ENCODE data around the gene ADARB2. TPM values are rescaled to one million over a fixed set of nuclear protein-coding genes. Genes with fewer than 3 reads are reported as not detected.

ADARB2 gene
- total RNA-seq, 1 donor from 2014 or later, result 0.05 TPM

DNA sequence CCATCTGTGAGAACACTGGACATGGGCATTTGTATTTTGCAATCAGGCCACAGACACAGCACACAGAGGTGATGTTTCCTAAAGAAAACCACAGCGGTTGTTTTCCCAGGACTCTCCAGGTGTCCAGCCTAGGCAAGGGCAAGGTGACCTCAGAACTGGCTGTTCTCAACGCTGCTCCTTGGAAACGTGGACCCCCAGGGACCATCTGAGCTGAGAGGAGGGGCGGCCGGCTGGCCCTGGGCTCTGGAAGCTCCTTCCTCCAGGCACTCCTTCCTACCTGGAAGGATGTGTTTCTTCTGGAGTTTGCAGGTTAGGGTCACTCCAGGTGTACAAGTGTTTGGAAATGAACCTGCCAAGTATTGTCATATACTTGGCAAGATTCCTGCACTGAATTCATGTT is 103.1 kb downstream of the ADARB2 start:
- H3K9me3 Mint-ChIP-seq, result no peaks in the 10 kb centered on the region
- H3K4me1 Mint-ChIP-seq (ENCODE audit: low read depth), result no peaks in the 10 kb centered on the region
- no peaks in the 10 kb centered on the region for H3K27me3 Mint-ChIP-seq (ENCODE audit: low read depth)
- no peaks in the 10 kb centered on the region for H3K36me3 Mint-ChIP-seq (ENCODE audit: low read depth)
- intact Hi-C loops (cut with micrococcal nuclease), result no loop called here
- DNase-seq (ENCODE audit: low spot score), result no peak
- H3K4me3 Mint-ChIP-seq (ENCODE audit: low read depth), result no peak overlapping the region
- no peak overlapping the region for H3K27ac Mint-ChIP-seq

DNA sequence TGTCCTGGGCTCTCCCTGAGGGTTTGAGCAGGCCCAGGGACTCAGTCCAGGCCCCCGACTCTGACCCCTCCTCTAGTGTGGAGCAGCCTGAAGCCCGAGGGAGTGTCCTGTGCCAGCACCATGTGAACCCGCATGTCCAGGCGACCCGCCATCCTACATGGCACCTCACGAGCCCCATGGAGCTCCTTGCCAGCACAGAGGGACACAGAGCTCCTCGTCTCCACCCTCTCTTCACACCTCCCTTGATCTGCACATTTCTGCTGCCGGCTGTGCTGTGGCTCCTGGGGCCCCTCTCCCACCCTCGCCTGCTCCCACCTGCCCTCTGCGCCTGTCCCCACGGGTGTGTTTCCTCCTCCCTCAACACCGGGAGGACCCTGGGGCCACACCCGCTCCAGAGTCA is 103.5 kb downstream of the ADARB2 start:
- Mint-ChIP-seq H3K9me3 (no peaks in the 10 kb centered on the region), H3K27ac (no peak overlapping the region), H3K4me3 (ENCODE audit: low read depth) (no peak overlapping the region), H3K4me1 (ENCODE audit: low read depth) (no peaks in the 10 kb centered on the region), H3K27me3 (ENCODE audit: low read depth) (no peaks in the 10 kb centered on the region), H3K36me3 (ENCODE audit: low read depth) (no peaks in the 10 kb centered on the region)
- DNase-seq (ENCODE audit: low spot score), result no peak
- intact Hi-C loops (cut with micrococcal nuclease), result no loop called here

DNA sequence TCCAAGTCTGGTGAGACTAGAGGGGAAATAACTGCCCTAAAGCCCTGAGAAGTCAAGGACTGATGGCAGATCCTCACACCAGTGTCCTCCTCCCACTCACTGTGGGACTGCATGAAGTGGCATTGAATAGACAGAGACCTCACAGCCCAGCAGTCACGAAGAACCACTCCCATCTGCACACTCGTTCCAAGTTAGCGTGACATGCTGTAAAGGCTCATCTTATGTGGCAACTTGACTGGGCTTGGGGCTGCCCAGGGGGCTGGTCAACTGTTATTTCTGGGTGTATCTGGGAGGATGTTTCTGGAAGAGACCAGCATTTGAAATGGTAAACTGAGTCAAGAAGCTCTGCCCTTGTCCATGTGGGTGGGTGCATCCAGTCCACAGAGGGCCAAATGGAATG is 104.7 kb downstream of the ADARB2 start:
- Mint-ChIP-seq H3K4me1 (ENCODE audit: low read depth) (no peaks in the 10 kb centered on the region), H3K9me3 (no peaks in the 10 kb centered on the region), H3K27ac (no peak overlapping the region), H3K36me3 (ENCODE audit: low read depth) (no peaks in the 10 kb centered on the region), H3K4me3 (ENCODE audit: low read depth) (no peak overlapping the region), H3K27me3 (ENCODE audit: low read depth) (no peaks in the 10 kb centered on the region)
- no peak for DNase-seq (ENCODE audit: low spot score)
- intact Hi-C loops (cut with micrococcal nuclease), result no loop called here

DNA sequence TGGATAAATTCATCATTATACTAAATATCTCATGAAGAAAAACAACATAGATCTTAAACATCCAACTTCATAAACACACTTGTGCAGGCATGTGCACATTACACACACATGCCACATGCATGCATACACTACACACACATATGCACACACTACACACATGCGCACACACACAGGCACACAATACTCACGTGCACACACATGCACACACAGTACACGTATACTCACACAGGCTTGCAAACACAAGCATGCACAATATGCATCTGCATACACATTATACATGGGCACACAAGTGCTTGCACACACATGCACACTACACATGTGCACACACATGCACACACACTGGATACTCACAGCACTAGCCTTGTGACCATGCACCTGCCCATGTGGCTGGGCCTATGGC is 105.2 kb downstream of the ADARB2 start:
- no peak overlapping the region for H3K4me3 Mint-ChIP-seq (ENCODE audit: low read depth)
- H3K4me1 Mint-ChIP-seq (ENCODE audit: low read depth), result no peaks in the 10 kb centered on the region
- intact Hi-C loops (cut with micrococcal nuclease), result no loop called here
- no peak for DNase-seq (ENCODE audit: low spot score)
- no peak overlapping the region for H3K27ac Mint-ChIP-seq
- no peaks in the 10 kb centered on the region for H3K9me3 Mint-ChIP-seq
- no peaks in the 10 kb centered on the region for H3K36me3 Mint-ChIP-seq (ENCODE audit: low read depth)
- no peaks in the 10 kb centered on the region for H3K27me3 Mint-ChIP-seq (ENCODE audit: low read depth)

DNA sequence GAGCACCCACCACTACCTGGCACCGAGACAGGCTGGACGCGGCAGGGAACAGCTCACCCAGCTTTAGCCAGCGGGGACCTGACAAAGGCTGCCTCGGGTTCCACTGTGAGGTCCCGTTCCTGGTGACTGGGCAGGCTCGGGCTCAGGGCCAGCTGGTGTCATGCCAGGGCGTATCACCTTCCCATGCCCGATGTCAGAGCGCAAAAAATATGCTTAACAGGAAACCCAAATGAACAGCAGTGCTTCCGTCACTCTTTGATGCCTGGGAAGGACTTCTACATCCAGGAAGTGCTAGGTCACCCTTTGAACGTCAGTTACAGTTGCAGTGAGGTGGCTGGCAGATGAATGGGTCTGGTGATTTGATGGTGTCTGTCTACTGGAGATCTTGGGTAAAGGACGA is 106.0 kb downstream of the ADARB2 start:
- no peaks in the 10 kb centered on the region for H3K4me1 Mint-ChIP-seq (ENCODE audit: low read depth)
- intact Hi-C loops (cut with micrococcal nuclease), result no loop called here
- DNase-seq (ENCODE audit: low spot score), result no peak
- H3K9me3 Mint-ChIP-seq, result no peaks in the 10 kb centered on the region
- H3K27me3 Mint-ChIP-seq (ENCODE audit: low read depth), result no peaks in the 10 kb centered on the region
- no peak overlapping the region for H3K27ac Mint-ChIP-seq
- H3K4me3 Mint-ChIP-seq (ENCODE audit: low read depth), result no peak overlapping the region
- H3K36me3 Mint-ChIP-seq (ENCODE audit: low read depth), result no peaks in the 10 kb centered on the region

DNA sequence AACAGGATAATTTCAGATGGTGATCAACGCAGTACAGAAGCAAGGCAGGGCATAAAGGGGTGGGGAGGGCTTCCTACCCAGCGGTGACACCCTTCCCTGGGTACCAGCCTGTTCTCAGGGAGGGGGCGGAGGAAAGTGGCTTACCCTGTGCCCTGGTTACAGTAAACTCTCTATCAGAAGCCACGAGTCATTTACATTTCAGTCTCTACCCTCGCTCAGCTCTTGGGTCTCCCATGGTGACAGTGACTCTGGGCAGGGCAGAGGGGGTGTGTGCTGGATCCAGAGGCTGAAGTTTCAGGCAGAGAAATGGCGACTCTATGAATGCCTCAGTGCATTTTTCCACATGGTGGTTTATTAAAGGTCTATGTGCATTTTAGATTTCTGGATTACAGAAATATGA is 107.0 kb downstream of the ADARB2 start:
- intact Hi-C loops (cut with micrococcal nuclease), result no loop called here
- Mint-ChIP-seq H3K27me3 (ENCODE audit: low read depth) (no peaks in the 10 kb centered on the region), H3K27ac (no peak overlapping the region), H3K36me3 (ENCODE audit: low read depth) (no peaks in the 10 kb centered on the region), H3K9me3 (no peaks in the 10 kb centered on the region), H3K4me3 (ENCODE audit: low read depth) (no peak overlapping the region), H3K4me1 (ENCODE audit: low read depth) (no peaks in the 10 kb centered on the region)
- DNase-seq (ENCODE audit: low spot score), result no peak

DNA sequence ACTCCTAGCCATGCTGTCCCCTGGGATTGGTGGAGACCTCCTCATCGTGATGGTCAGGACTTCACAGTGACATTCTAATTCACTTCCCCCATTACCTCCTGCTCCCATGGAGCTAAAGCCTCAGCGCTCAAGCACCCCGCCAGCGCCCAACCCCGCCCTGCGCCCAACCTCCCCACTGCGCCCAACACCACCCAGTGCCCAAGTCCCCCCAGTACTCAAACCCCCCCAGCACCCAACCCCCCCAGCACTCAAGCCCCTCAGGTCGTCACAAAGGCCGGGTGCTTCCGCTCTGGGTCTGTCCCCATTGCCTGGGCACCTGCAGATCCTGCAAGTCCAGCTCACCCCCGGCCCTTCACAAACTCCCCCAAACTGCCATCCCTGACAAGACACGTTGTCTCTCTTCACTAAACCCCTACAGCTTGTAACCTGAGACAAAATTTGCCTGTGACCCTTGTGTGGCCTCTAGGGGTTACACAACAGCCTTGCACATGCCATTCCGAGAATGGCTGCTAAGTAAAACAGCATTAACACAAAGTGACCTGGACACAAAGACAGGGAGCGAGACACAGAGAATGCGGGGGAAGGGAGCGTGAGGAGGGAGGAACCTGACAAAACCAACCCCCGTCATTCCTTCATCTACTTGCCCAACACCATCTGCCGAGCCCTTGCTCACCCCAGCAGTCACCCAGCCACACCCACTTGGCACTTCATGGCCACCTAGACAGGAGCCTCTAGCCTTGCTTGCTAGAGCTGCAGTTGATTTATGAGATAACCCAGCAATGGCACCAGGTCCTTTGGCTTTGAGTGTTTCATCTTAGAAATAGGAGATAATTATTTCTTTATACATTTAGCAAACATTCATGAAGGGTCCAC is 107.8 kb downstream of the ADARB2 start:
- intact Hi-C loops (cut with micrococcal nuclease), result no loop called here
- Mint-ChIP-seq H3K4me1 (ENCODE audit: low read depth) (no peaks in the 10 kb centered on the region), H3K27me3 (ENCODE audit: low read depth) (no peaks in the 10 kb centered on the region), H3K36me3 (ENCODE audit: low read depth) (no peaks in the 10 kb centered on the region), H3K27ac (no peak overlapping the region), H3K4me3 (ENCODE audit: low read depth) (no peak overlapping the region), H3K9me3 (no peaks in the 10 kb centered on the region)
- no peak for DNase-seq (ENCODE audit: low spot score)

DNA sequence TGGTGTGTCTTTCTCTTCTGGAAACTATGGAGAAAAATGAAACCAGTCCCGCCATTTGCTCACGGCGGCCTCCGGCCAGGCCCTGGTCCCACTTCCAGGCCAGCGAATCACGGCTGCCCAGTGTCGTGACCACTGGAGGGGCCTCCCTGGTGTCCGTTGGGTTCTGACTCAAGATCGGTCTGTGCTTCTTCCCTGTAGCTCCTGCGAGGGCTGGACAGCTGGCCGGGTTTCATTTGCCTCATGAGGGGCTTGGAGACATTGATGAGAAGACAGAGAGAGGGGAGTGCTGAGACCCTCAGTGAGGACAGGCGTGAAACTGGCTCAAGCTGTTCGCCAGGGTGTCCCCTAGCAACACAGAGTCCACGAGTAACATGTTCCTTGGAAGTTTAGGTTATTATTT is 108.6 kb downstream of the ADARB2 start:
- DNase-seq (ENCODE audit: low spot score), result no peak
- Mint-ChIP-seq H3K27me3 (ENCODE audit: low read depth) (no peaks in the 10 kb centered on the region), H3K27ac (no peak overlapping the region), H3K4me3 (ENCODE audit: low read depth) (no peak overlapping the region), H3K36me3 (ENCODE audit: low read depth) (no peaks in the 10 kb centered on the region), H3K9me3 (no peaks in the 10 kb centered on the region), H3K4me1 (ENCODE audit: low read depth) (no peaks in the 10 kb centered on the region)
- intact Hi-C loops (cut with micrococcal nuclease), result no loop called here

DNA sequence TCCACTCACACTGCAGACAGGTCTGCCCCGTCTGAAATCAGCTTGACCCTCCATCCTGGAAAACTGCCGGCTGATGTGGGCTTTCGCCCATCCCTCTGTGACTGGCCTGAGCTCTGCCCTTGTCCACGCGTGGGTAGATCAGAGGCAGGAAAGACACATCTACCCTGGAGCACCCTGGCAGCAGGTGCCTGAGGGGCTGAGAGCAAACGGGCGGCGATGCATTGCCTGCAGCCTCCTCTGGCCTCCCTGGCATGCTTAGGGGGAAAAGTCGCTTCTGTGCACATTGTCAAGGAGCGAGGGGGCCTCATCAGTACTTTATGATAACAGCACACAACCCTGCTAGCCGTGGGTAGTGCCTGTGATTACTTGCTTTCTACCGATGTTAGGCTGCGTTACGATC is 109.4 kb downstream of the ADARB2 start:
- no peaks in the 10 kb centered on the region for H3K36me3 Mint-ChIP-seq (ENCODE audit: low read depth)
- H3K4me1 Mint-ChIP-seq (ENCODE audit: low read depth), result no peaks in the 10 kb centered on the region
- intact Hi-C loops (cut with micrococcal nuclease), result no loop called here
- no peaks in the 10 kb centered on the region for H3K27me3 Mint-ChIP-seq (ENCODE audit: low read depth)
- H3K4me3 Mint-ChIP-seq (ENCODE audit: low read depth), result no peak overlapping the region
- no peaks in the 10 kb centered on the region for H3K9me3 Mint-ChIP-seq
- DNase-seq (ENCODE audit: low spot score), result no peak
- no peak overlapping the region for H3K27ac Mint-ChIP-seq

DNA sequence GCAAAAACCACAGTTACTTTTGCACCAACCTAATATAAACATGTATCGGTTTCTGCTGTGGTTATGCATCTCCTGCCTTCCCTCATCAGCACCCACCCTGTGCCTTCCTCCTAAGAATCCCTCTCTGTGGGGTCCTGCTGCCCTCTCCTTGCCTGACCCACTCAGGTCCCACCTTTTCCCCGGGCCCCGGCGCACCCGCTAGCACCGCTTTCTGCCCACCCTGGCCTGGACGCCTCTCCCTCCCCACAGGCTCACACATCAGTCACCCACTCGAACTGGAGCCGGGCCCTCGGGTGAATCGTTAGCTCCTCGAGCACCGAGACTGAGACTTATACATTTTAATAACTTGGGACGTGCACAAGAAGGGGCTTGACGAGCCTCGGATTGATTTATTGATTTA is 110.5 kb downstream of the ADARB2 start:
- Mint-ChIP-seq H3K9me3 (no peaks in the 10 kb centered on the region), H3K4me1 (ENCODE audit: low read depth) (no peaks in the 10 kb centered on the region), H3K27me3 (ENCODE audit: low read depth) (no peaks in the 10 kb centered on the region), H3K4me3 (ENCODE audit: low read depth) (no peak overlapping the region), H3K27ac (no peak overlapping the region), H3K36me3 (ENCODE audit: low read depth) (no peaks in the 10 kb centered on the region)
- intact Hi-C loops (cut with micrococcal nuclease), result no loop called here
- no peak for DNase-seq (ENCODE audit: low spot score)

DNA sequence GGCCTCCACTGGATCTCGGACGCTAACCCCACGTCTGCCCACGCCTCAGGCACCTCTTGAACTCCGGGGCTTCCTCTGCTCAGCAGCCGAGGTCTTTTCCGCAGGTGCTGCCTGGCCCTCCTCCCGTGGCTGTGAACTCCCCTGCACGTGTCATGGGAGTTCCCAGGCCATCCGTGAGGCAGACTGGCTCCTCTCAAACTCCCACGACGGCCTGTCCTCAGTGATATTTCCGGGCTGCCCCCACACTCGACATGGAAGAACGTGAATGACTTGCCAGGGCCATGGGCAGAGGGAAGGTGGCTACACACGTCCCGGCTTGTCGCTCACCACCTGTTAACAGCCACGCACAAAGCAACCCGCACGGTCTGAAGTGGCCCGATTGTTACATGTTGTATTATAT is 110.9 kb downstream of the ADARB2 start:
- intact Hi-C loops (cut with micrococcal nuclease), result no loop called here
- Mint-ChIP-seq H3K27me3 (ENCODE audit: low read depth) (no peaks in the 10 kb centered on the region), H3K27ac (no peak overlapping the region), H3K4me3 (ENCODE audit: low read depth) (no peak overlapping the region), H3K4me1 (ENCODE audit: low read depth) (no peaks in the 10 kb centered on the region), H3K9me3 (no peaks in the 10 kb centered on the region), H3K36me3 (ENCODE audit: low read depth) (no peaks in the 10 kb centered on the region)
- DNase-seq (ENCODE audit: low spot score), result no peak

DNA sequence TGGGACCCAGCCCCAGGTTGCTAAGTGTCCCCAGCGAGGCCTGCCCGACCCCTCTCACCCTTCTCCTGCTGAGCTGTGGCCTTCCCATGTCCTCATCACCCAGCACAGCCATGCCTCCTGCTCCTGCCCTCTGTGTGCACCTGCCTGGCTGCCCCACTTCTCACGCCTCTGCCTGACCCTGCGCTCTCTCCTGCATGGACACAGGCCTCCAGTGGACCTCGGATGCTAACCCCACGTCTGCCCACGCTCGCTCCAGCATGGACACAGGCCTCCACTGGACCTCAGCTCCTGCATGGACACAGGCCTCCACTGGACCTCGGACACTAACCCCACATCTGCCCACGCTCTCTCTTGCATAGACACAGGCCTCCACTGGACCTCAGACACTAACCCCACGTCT is 111.6 kb downstream of the ADARB2 start:
- H3K27ac Mint-ChIP-seq, result no peak overlapping the region
- DNase-seq (ENCODE audit: low spot score), result no peak
- no peaks in the 10 kb centered on the region for H3K36me3 Mint-ChIP-seq (ENCODE audit: low read depth)
- no peaks in the 10 kb centered on the region for H3K4me1 Mint-ChIP-seq (ENCODE audit: low read depth)
- no peaks in the 10 kb centered on the region for H3K27me3 Mint-ChIP-seq (ENCODE audit: low read depth)
- intact Hi-C loops (cut with micrococcal nuclease), result no loop called here
- no peaks in the 10 kb centered on the region for H3K9me3 Mint-ChIP-seq
- H3K4me3 Mint-ChIP-seq (ENCODE audit: low read depth), result no peak overlapping the region

DNA sequence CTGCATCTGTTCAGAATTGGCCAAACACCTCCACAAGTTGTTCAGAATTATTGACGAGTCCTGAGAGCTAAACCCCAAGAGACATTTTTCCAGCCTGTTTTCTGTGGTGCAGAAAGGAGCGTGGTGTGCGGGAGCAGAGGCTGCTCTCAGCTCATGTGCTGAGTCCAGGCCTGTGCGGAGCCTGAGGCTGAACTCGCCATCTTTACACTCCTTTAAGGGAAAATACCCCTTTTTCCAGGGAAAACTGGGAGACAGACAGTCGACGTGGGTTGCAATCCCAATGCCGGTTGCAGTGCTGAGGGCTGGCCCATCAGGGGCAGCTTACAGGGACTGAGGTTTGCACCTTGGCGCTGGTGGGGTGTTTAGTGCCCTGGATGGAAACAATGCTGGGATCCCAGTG is 112.2 kb downstream of the ADARB2 start:
- H3K27me3 Mint-ChIP-seq (ENCODE audit: low read depth), result no peaks in the 10 kb centered on the region
- no peak for DNase-seq (ENCODE audit: low spot score)
- no peak overlapping the region for H3K27ac Mint-ChIP-seq
- no peaks in the 10 kb centered on the region for H3K4me1 Mint-ChIP-seq (ENCODE audit: low read depth)
- no peaks in the 10 kb centered on the region for H3K36me3 Mint-ChIP-seq (ENCODE audit: low read depth)
- H3K4me3 Mint-ChIP-seq (ENCODE audit: low read depth), result no peak overlapping the region
- intact Hi-C loops (cut with micrococcal nuclease), result no loop called here
- no peaks in the 10 kb centered on the region for H3K9me3 Mint-ChIP-seq

DNA sequence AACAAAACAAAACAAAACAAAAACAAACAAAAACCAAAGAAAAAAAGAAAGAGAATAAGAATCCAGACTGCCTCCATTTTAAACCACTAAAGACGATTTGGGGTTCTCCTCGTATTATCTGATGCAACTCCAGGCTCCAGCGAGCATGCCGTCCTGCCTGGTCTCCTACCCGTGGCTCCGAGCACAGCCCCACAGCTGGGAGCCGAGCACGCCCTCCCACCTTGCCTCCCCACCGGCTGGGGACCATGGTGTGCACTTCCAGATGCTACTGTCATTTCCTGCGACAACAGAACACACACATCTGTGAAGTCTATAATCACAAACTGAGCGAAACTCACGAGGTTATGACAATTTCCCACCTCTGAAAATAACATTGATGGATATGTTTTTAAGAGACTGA is 113.1 kb downstream of the ADARB2 start:
- Mint-ChIP-seq H3K4me3 (ENCODE audit: low read depth) (no peak overlapping the region), H3K27ac (no peak overlapping the region), H3K4me1 (ENCODE audit: low read depth) (no peaks in the 10 kb centered on the region), H3K9me3 (no peaks in the 10 kb centered on the region), H3K27me3 (ENCODE audit: low read depth) (no peaks in the 10 kb centered on the region), H3K36me3 (ENCODE audit: low read depth) (no peaks in the 10 kb centered on the region)
- no peak for DNase-seq (ENCODE audit: low spot score)
- intact Hi-C loops (cut with micrococcal nuclease), result no loop called here

Data from activated T-helper 2 cell treated with anti-CD3 and anti-CD28 coated beads, Interferon-gamma antibody, Interleukin-2, Interleukin-4, amounts not matched to agents 10 μg/mL and 5 μg/mL and 100 μg/mL, durations not matched to agents 14 hours and 24 hours and 36 hours (primary cell).